Hematopoietic multipotent progenitor cell treated with erythropoietin and hydrocortisone succinate and interleukin-3 and kit ligand, for 6 days (in vitro differentiated cells): ENCODE results near the gene GP1BB.
"Not testable (repeated sequence)": the region's sequence is repeated elsewhere in the genome, so short reads cannot be mapped to it uniquely, and the experiment has no call there.

Source experiments
- DNase-seq: peaks from one replicate; pipeline ENCODE4 v3.0.0-alpha.2; 2015

The GP1BB gene

GRCh38 chr22:19723232-19723982 is at the start of gene GP1BB:
Gene GP1BB (plus strand): TSS chr22:19723539. CDS start chr22:19723570, 31 bp downstream.
- DNase-seq, result peak; percentile 84

GRCh38 chr22:19673660-19674059 is 49.7 kb upstream of the GP1BB start:
- DNase-seq, result no peak

GRCh38 chr22:19674129-19674928 is 49.0 kb upstream of the GP1BB start:
- DNase-seq, result no peak

GRCh38 chr22:19674929-19675253 is 48.4 kb upstream of the GP1BB start:
- no peak for DNase-seq

GRCh38 chr22:19675428-19675827 is 47.9 kb upstream of the GP1BB start:
- no peak for DNase-seq

- not testable (repeated sequence) for DNase-seq
Measured at GRCh38 chr22:19676437-19676836, 46.9 kb upstream of the GP1BB start.

GRCh38 chr22:19678949-19679521 is 44.3 kb upstream of the GP1BB start:
- no peak for DNase-seq

GRCh38 chr22:19679522-19680101 is 43.7 kb upstream of the GP1BB start:
- DNase-seq, result peak; percentile 29

GRCh38 chr22:19680287-19680881 is 43.0 kb upstream of the GP1BB start:
- no peak for DNase-seq

- no peak for DNase-seq
Measured at GRCh38 chr22:19680911-19681862, 42.2 kb upstream of the GP1BB start.

GRCh38 chr22:19681863-19682245 is 41.5 kb upstream of the GP1BB start:
- DNase-seq, result no peak

- DNase-seq, result no peak
Measured at GRCh38 chr22:19686946-19687345, 36.4 kb upstream of the GP1BB start.

- peak; percentile 35 for DNase-seq
Measured at GRCh38 chr22:19687561-19688300, 35.6 kb upstream of the GP1BB start.

GRCh38 chr22:19688301-19689290 is 34.7 kb upstream of the GP1BB start:
- no peak for DNase-seq

- no peak for DNase-seq
Measured at GRCh38 chr22:19689408-19689807, 33.9 kb upstream of the GP1BB start.

- DNase-seq, result no peak
Measured at GRCh38 chr22:19691007-19691720, 32.2 kb upstream of the GP1BB start.

GRCh38 chr22:19691721-19692341 is 31.5 kb upstream of the GP1BB start:
- DNase-seq, result no peak

GRCh38 chr22:19693581-19693980 is 29.8 kb upstream of the GP1BB start:
- no peak for DNase-seq
